ENCODE data around the gene USP50.
"Not testable (repeated sequence)": the region's sequence is repeated elsewhere in the genome, so short reads cannot be mapped to it uniquely, and the experiment has no call there.

USP50 gene

GRCh38 chr15:50503144-50503543 is 43.3 kb downstream of the USP50 start:
- no peak for DNase-seq (ENCODE audit: low read depth in 2 of 2)

- no peak for DNase-seq (ENCODE audit: low read depth in 2 of 2)
Measured at GRCh38 chr15:50501815-50502214, 44.7 kb downstream of the USP50 start.

- DNase-seq (ENCODE audit: low read depth in 2 of 2): no peak
Measured at GRCh38 chr15:50500352-50500751, 46.1 kb downstream of the USP50 start.

GRCh38 chr15:50496692-50497091 is 49.8 kb downstream of the USP50 start:
- no peak for DNase-seq (ENCODE audit: low read depth in 2 of 2)

- not testable (repeated sequence) for DNase-seq (ENCODE audit: low read depth in 2 of 2)
Measured at GRCh38 chr15:50494547-50494946, 51.9 kb downstream of the USP50 start.

GRCh38 chr15:50493625-50494024 is 52.8 kb downstream of the USP50 start:
- DNase-seq (ENCODE audit: low read depth in 2 of 2): no peak

GRCh38 chr15:50487287-50487686 is 59.2 kb downstream of the USP50 start:
- no peak for DNase-seq (ENCODE audit: low read depth in 2 of 2)

GRCh38 chr15:50485389-50485788 is 61.1 kb downstream of the USP50 start:
- no peak for DNase-seq (ENCODE audit: low read depth in 2 of 2)

GRCh38 chr15:50484781-50485180 is 61.7 kb downstream of the USP50 start:
- DNase-seq (ENCODE audit: low read depth in 2 of 2): no peak

- DNase-seq (ENCODE audit: low read depth in 2 of 2): no peak
Measured at GRCh38 chr15:50476143-50476542, 70.3 kb downstream of the USP50 start.

- DNase-seq (ENCODE audit: low read depth in 2 of 2): no peak
Measured at GRCh38 chr15:50471072-50471471, 75.4 kb downstream of the USP50 start.

GRCh38 chr15:50463423-50464358 is 82.8 kb downstream of the USP50 start:
- DNase-seq (ENCODE audit: low read depth in 2 of 2): no peak

GRCh38 chr15:50458348-50459112 is 87.9 kb downstream of the USP50 start:
- no peak for DNase-seq (ENCODE audit: low read depth in 2 of 2)

GRCh38 chr15:50452927-50453326 is 93.5 kb downstream of the USP50 start:
- no peak for DNase-seq (ENCODE audit: low read depth in 2 of 2)
